WI38 (cell line): Measurements from ENCODE around the gene CHD9NB.

Source experiments
- H3K4me3 ChIP-seq: 2 replicates; pipeline ENCODE4 v1.5.1; 2011; ENCODE audit warnings: low read depth, mild to moderate bottlenecking, control low read depth, low read length
- CTCF ChIP-seq: IDR thresholded peaks from 2 replicates; pipeline ENCODE4 v1.5.1; 2012; ENCODE audit warnings: low read depth, mild to moderate bottlenecking, control low read depth, low read length

CHD9NB gene

GRCh38 chr16:53014287-53014686 lies 38.4 kb downstream of the CHD9NB start:
- no peak overlapping the region for H3K4me3 ChIP-seq
- no peak for TF ChIP-seq CTCF

GRCh38 chr16:53007095-53007494 lies 45.6 kb downstream of the CHD9NB start:
- no peak for TF ChIP-seq CTCF
- no peak overlapping the region for H3K4me3 ChIP-seq

GRCh38 chr16:52997922-52998321 lies 54.8 kb downstream of the CHD9NB start:
- H3K4me3 ChIP-seq, result no peak overlapping the region
- TF ChIP-seq CTCF, result no peak

- no peak for TF ChIP-seq CTCF
Measured at GRCh38 chr16:52994942-52995341, 57.8 kb downstream of the CHD9NB start.

GRCh38 chr16:52993179-52993578 lies 59.5 kb downstream of the CHD9NB start:
- no peak for TF ChIP-seq CTCF
- no peak overlapping the region for H3K4me3 ChIP-seq

More at GRCh38 chr16:52994942-52995341, 57.8 kb downstream of the CHD9NB start:
- no peak overlapping the region for H3K4me3 ChIP-seq

GRCh38 chr16:52991572-52991971 lies 61.1 kb downstream of the CHD9NB start:
- no peak overlapping the region for H3K4me3 ChIP-seq
- no peak for TF ChIP-seq CTCF
